HCT116 (cell line): ENCODE data around the gene ARHGAP9. TPM values are rescaled to one million over a fixed set of nuclear protein-coding genes. Genes with fewer than 3 reads are reported as not detected.
A peak's percentile ranks its signal among the peaks of the same experiment; 100 is the strongest.

Experiments
- ATAC-seq: fragments of 200-7000 bp; cut with Tn5 transposase; 2 replicates; pipeline ENCODE4 v1.9.1; 2020; ENCODE audit warnings: mild to moderate bottlenecking, moderate library complexity
- BruUV-seq: library from RNA; stranded (reverse); fragments of 400-500 nt; replicated peaks from 2 replicates; lab custom pipeline; 2021; lab: Mats Ljungman, UMichigan
- CTCF ChIA-PET: fragments of 300-600 bp; sonication (Branson Sonifier 250); formaldehyde crosslinking; loops from one replicate; lab custom pipeline; 2021; ENCODE audit warnings: antibody characterized with exemption; lab: Charles Lee
- POLR2A ChIA-PET: fragments of 300-600, 350-600 bp; sonication (Branson Sonifier 250); formaldehyde crosslinking; loops from one replicate; lab custom pipeline; 2021; ENCODE audit warnings: antibody characterized with exemption; lab: Charles Lee
- RAD21 ChIA-PET, 2 experiments: fragments of 300-600 bp; sonication (Branson Sonifier 250); formaldehyde crosslinking; loops; one replicate each; lab custom pipeline; 2023; ENCODE audit warnings: low total read pairs in 2 of 2; ENCODE audit not compliant: uncharacterized antibody in 2 of 2, unreplicated experiment in 2 of 2, low non-redundant PET in 1 of 2; lab: Charles Lee
- DNase-seq: peaks from one replicate; pipeline ENCODE4 v3.0.0-alpha.2; 2010; ENCODE audit warnings: low read depth, low spot score
- H2AFZ ChIP-seq: fragments of 200-600 bp; shearing (Covaris generic), sonication (generic); 2 replicates; pipeline ENCODE4 v1.6.1; 2017; ENCODE audit warnings: low read depth, mixed run types, mixed read lengths, antibody characterized with exemption, low read length; ENCODE audit not compliant: poor library complexity, severe bottlenecking
- H3K27ac ChIP-seq: 2 replicates; pipeline ENCODE4 v1.5.1; 2012; ENCODE audit warnings: low read depth, low read length
- H3K27me3 ChIP-seq: fragments of 200-600 bp; sonication (generic); 2 replicates; pipeline ENCODE4 v1.6.1; 2016; ENCODE audit warnings: mixed run types, low read length, mixed read lengths; ENCODE audit not compliant: insufficient read depth
- H3K36me3 ChIP-seq, 2 experiments: fragments of 200-500 bp in 1 of 2; fragments of 200-600 bp in 1 of 2; sonication (Bioruptor generic) in 1 of 2; sonication (generic) in 1 of 2; 2 replicates each; pipeline versions ENCODE4 v1.5.1 to v1.6.1; 2014 to 2016; ENCODE audit warnings: low read length in 2 of 2, inconsistent platforms in 1 of 2, mixed read lengths in 1 of 2, mixed run types in 1 of 2; ENCODE audit not compliant: insufficient read depth in 2 of 2, control insufficient read depth in 1 of 2
- H3K4me1 ChIP-seq, 2 experiments: fragments of 200-600 bp in 1 of 2; sonication (generic) in 1 of 2; 2 replicates each; pipeline versions ENCODE4 v1.5.1 to v1.6.1; 2012 to 2017; ENCODE audit warnings: low read length in 2 of 2, inconsistent platforms in 1 of 2, mild to moderate bottlenecking in 1 of 2, mixed read lengths in 1 of 2, mixed run types in 1 of 2, moderate library complexity in 1 of 2; ENCODE audit not compliant: insufficient read depth in 2 of 2, control insufficient read depth in 1 of 2
- H3K4me2 ChIP-seq: fragments of 200-600 bp; sonication (generic); 2 replicates; pipeline ENCODE4 v1.6.1; 2017; ENCODE audit warnings: mixed run types, low read length, mixed read lengths
- H3K4me3 ChIP-seq, 2 experiments: fragments of 200-600 bp in 1 of 2; sonication (generic) in 1 of 2; replicated peaks in 1 of 2; 2 replicates each; pipeline ENCODE4 v1.5.1; 2011 to 2016; ENCODE audit warnings: low read length in 2 of 2, control low read depth in 1 of 2, low read depth in 1 of 2, mild to moderate bottlenecking in 1 of 2, mixed read lengths in 1 of 2, mixed run types in 1 of 2
- H3K79me2 ChIP-seq: fragments of 200-600 bp; sonication (generic); 2 replicates; pipeline ENCODE4 v1.6.1; 2017; ENCODE audit warnings: mild to moderate bottlenecking, mixed run types, low read length, moderate library complexity, mixed read lengths; ENCODE audit not compliant: insufficient read depth
- H3K9ac ChIP-seq: fragments of 200-600 bp; sonication (generic); 2 replicates; pipeline ENCODE4 v1.6.1; 2016; ENCODE audit warnings: low read length, mixed read lengths
- H3K9me2 ChIP-seq: fragments of 200-600 bp; sonication (generic), shearing (Covaris generic); 2 replicates; pipeline ENCODE4 v1.6.1; 2017; ENCODE audit warnings: mixed run types, mild to moderate bottlenecking, moderate library complexity; ENCODE audit not compliant: insufficient read depth
- H3K9me3 ChIP-seq, 2 experiments: fragments of 200-500 bp in 1 of 2; fragments of 200-600 bp in 1 of 2; sonication (Bioruptor generic) in 1 of 2; sonication (generic) in 1 of 2; 2 replicates each; pipeline ENCODE4 v1.6.1; 2014 to 2017; ENCODE audit warnings: low read length in 2 of 2, mixed read lengths in 2 of 2, inconsistent platforms in 1 of 2, low read depth in 1 of 2, mild to moderate bottlenecking in 1 of 2, mixed run types in 1 of 2, moderate library complexity in 1 of 2; ENCODE audit not compliant: control insufficient read depth in 1 of 2, insufficient read depth in 1 of 2
- H4K20me1 ChIP-seq: fragments of 200-600 bp; sonication (generic), shearing (Covaris generic); 2 replicates; pipeline ENCODE4 v1.6.1; 2017; ENCODE audit warnings: mixed run types, mild to moderate bottlenecking, moderate library complexity; ENCODE audit not compliant: insufficient read depth
- CEBPB ChIP-seq: IDR thresholded peaks from 2 replicates; pipeline ENCODE4 v1.6.1; 2012; ENCODE audit warnings: low read depth
- FOSL1 ChIP-seq: IDR thresholded peaks from 2 replicates; pipeline ENCODE4 v1.6.1; 2012; ENCODE audit warnings: low read depth
- JUND ChIP-seq: IDR thresholded peaks from 2 replicates; pipeline ENCODE4 v1.6.1; 2012
- REST ChIP-seq: IDR thresholded peaks from 2 replicates; pipeline ENCODE4 v1.6.1; 2012; ENCODE audit warnings: low read depth
- SP1 ChIP-seq: IDR thresholded peaks from 2 replicates; pipeline ENCODE4 v1.6.1; 2012; ENCODE audit warnings: low read depth
- SRF ChIP-seq: IDR thresholded peaks from 2 replicates; pipeline ENCODE4 v1.6.1; 2012; ENCODE audit warnings: low read depth
- TCF7L2 ChIP-seq: IDR thresholded peaks from 2 replicates; pipeline ENCODE4 v1.7.0; 2011; ENCODE audit warnings: borderline replicate concordance, inconsistent platforms; ENCODE audit not compliant: insufficient read depth, insufficient read length; ENCODE audit errors: extremely low read depth
- YY1 ChIP-seq: IDR thresholded peaks from 2 replicates; pipeline ENCODE4 v1.6.1; 2011; ENCODE audit warnings: low read length, low read depth, moderate library complexity, mild to moderate bottlenecking; ENCODE audit not compliant: insufficient replicate concordance; ENCODE audit errors: extremely low read depth
- ZFX ChIP-seq: fragments of 450-650 bp; IDR thresholded peaks from 2 replicates; pipeline ENCODE4 v1.6.1; 2017
- intact Hi-C: fragments of 100-400 bp; cut with micrococcal nuclease; formaldehyde crosslinking; loops from 2 replicates; pipeline ENCODE4 v1.10.0; 2022
- total RNA-seq: library from RNA; stranded (reverse); gene quantifications from one replicate; pipeline ENCODE4 v1.2.1, GENCODE V29; 2021; ENCODE audit not compliant: unreplicated experiment

ARHGAP9 gene
- total RNA-seq, 1 experiment from 2014 or later = 0.84 TPM

DNA sequence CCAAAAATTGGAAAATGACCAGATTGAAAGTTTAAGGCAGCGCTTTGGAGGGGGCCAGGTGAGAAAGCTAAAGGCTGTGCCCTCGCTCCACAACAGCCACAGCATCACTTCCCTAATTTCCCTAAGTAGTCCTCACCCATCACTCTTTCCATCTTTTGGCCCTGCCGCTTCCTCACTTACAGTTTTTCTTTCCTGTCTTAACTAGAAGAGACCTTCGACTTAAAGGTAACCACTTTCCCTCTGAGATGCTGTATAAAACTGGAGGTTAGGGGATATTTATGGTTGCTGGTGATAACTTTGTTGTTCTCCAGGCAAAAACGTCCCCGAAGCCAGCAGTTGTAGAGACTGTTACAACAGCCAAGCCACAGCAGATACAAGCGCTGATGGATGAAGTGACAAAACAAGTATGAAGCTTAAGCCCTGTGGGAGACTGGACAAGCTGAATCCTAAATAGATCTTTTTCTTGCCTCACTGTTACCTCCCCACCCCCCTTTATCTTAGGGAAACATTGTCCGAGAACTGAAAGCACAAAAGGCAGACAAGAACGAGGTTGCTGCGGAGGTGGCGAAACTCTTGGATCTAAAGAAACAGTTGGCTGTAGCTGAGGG lies 36.4 kb upstream of the ARHGAP9 start (continued):
- TF ChIP-seq REST (no peak), YY1 (no peak), SRF (no peak), SP1 (no peak), CEBPB (no peak), FOSL1 (no peak), TCF7L2 (no peak), ZFX (no peak)

- peaks cover 50 to 59% of the 10 kb centered on the region in 2 experiments; a peak in 3 of 4 replicates for H3K36me3 ChIP-seq
- no peak overlapping the region for H3K4me3 ChIP-seq
- ATAC-seq (no peak), DNase-seq (no peak)
- CTCF ChIA-PET = no interaction called here
- peaks cover 4 to 20% of the 10 kb centered on the region in 2 experiments; a peak in 3 of 4 replicates for H3K4me1 ChIP-seq
- no peaks in the 10 kb centered on the region for H3K9me3 ChIP-seq
- no TSS peak for BruUV-seq
- no peak overlapping the region for H2AFZ ChIP-seq
- intact Hi-C loops = no loop called here
- H3K4me2 ChIP-seq = no peak overlapping the region
- no peak for TF ChIP-seq JUND
- H4K20me1 ChIP-seq = peaks cover 7% of the 10 kb centered on the region; the same call in 1 of the 2 replicates
- H3K27ac ChIP-seq = peak overlapping the region; percentile 40
- peaks cover 45% of the 10 kb centered on the region for H3K79me2 ChIP-seq
- no peaks in the 10 kb centered on the region for H3K9me2 ChIP-seq
- RAD21 ChIA-PET = no interaction called here
- POLR2A ChIA-PET = interaction anchor here (0.8 to 2.4 kb wide), 3 partner anchors 10 to 211 kb away, joined by 3 to 8 read pairs (median 4); no protein-coding TSS in a partner anchor
- H3K27me3 ChIP-seq = no peaks in the 10 kb centered on the region
- no peak overlapping the region for H3K9ac ChIP-seq
Measured at GRCh38 chr12:57515408-57515933, 35.8 kb upstream of the ARHGAP9 start.
